NCI-H1436 (cell line): ENCODE data around the gene FIS1.

Experiments
- DNase-seq: peaks from one replicate; lab custom pipeline; 2025; lab: John Stamatoyannopoulos, UW

FIS1 gene

DNA sequence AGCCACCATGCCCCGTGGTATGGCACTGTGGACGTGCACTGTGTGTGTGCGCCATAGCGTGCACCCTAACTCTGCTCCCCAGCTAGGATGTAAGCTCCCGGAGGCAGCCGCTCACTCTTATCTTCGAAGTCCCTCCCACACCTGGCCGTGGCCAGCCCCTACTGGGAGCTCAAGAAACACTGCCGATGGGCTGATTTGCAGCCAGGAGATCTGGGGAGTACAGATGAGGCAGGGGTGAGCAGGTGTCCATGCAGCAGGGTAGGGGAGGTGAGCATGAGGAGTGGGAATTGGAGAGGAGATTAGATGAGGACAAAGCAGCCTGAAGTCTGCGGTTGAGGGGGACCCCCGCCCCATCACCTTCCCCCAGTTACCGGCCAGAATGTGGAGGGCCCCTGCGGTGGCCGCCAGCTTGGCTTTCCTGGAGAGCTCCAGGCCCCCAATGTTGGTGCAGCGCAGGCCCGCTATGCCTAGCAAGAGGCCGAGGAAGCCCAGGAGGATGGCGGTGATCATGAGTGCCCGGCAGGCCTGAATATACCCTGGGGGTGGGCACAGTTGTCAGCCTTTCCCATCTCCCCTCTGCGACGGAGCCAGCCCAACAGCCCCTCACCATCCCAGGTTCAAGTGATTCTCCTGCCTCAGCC is 10.9 kb downstream of the FIS1 start:
- no peak for DNase-seq

GRCh38 chr7:101232141-101232850 is 12.6 kb downstream of the FIS1 start:
- peak; percentile 34 for DNase-seq

DNA sequence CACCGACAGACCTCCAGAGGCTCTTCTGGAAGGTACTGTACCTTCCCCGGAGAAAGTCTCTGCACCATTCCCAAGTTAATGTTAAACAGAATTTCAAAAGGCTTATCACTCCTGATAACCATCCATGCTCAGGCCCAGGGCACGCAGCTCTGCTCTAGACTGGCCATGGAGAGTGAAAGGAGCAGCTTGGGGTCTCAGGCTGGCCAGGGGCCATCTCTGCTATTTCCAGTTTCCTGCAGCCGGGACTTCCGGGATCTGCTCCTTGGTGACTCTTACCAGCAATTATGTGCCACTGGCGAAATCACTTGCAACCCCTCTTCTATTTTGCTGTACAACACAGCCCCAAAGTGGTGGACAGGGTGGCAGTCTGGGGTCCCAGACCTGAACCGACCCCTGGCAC is 13.2 kb downstream of the FIS1 start:
- DNase-seq = no peak

DNA sequence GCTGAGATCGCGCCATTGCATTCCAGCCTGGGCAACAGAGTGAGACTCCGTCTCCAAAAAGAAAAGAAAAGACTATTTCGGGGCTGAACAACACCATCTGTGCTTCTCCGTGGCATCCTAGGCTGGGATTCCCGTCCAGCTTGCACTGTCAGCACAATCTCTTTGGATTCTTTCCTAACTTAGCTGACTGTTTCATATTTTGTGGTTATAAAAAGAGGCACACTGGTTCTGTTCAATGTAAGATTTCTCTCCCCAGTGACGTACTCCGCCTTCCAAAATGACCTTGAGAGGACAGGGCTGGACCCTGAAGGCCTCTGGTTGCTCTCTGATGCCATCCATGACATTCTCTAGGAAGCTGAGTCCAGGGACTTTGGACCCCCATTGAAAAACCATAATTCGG is 18.2 kb downstream of the FIS1 start:
- no peak for DNase-seq

DNA sequence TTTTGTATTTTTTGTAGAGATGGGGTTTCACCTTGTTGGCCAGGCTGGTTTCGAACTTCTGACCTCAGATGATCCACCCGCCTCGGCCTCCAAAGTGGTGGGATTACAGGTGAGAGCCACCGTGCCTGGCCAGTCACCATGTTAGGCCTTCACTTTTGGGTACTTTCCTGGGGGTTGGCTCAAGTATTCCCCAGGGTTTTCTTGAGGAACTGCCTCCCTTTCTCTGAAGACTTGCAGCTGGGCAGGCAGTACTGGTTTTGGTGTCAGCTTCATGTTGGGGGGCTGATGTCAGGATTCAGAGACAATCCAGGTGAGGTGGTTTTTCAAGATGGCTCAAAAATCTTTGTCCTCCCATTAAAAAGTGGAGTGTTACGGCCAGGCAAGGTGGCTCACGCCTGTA is 19.2 kb downstream of the FIS1 start:
- DNase-seq = no peak

GRCh38 chr7:101223528-101223927 is 21.4 kb downstream of the FIS1 start:
- DNase-seq = no peak

GRCh38 chr7:101222275-101222830 is 22.5 kb downstream of the FIS1 start:
- DNase-seq = no peak

- DNase-seq = no peak
Measured at GRCh38 chr7:101220295-101220694, 24.6 kb downstream of the FIS1 start.

- no peak for DNase-seq
Measured at GRCh38 chr7:101218236-101219125, 26.4 kb downstream of the FIS1 start.

DNA sequence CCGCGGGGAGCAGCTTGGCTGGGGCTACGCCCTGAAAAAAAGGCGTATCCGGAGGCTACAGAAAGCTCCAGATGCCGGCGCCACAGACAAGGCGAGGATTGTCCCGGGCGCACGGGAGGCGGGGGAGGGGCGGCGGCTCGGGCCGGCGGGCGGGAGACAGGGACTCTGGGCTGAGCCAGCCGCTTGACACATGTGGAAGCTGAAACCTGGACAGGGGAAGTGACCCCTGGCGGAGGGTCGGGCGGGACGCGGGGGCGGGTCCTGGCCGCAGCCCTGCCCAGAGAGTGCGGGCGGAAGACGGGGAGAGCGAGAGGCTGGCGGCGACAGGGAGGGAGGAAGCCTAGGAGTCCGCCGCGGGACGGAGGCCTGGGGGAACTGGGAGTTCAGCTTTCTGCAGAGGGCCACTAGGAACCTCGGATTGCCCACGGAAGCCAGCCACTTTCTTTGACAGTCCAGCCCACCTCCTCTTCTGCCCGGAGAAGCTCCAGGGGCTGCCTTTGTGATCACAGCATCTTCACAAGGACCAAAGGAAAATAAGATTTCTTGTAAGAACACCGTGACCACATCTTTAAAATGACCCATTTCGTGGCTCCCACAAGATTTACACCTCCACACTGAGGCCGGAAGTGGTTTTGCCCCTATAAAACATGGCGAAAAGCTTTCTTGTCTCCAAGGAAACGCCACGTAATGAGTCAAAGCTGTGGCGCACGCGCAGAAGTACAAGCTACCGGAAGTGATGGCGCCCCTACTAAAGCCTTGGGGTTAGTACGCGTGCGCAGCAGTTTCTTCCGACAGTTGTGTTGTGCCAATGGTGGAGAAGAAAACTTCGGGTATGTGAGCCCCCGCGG is 27.3 kb downstream of the FIS1 start, which contains the start of the genes PLOD3 and ZNHIT1:
TSS of gene PLOD3 (minus strand) at position 194 of the 848 bp plus-strand sequence. CDS start 307 bp downstream, outside the sequence.
TSS of gene ZNHIT1 (plus strand) at position 778 of the 848 bp plus-strand sequence. CDS start at position 809, 31 bp downstream.
- peak; percentile 97 for DNase-seq

DNA sequence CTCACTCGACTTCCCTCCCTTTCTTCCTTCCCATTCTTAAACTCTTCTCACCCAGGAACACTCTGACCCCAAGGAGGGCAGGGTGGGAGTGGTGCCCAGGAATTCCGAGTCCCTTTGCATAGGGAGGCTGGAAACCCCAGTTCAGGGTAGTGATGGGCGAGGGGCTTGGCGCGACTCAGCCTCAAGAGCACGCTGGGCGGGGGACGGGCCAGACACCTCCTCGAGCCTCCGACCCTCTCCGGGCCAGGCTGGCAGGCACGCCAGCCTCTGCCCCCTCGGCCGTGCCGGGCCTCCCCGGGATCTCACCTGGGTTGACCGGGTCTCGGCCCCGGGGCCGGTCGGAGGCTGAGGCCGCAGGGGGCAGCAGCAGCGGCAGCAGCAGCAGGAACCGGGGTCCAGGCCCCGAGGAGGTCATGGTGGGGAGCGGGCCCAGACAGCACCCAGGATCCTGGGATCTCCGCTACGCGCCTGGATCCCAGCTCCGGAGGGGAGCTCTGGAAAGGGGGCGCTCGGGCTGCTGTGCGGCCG is 28.0 kb downstream of the FIS1 start:
- no peak for DNase-seq

DNA sequence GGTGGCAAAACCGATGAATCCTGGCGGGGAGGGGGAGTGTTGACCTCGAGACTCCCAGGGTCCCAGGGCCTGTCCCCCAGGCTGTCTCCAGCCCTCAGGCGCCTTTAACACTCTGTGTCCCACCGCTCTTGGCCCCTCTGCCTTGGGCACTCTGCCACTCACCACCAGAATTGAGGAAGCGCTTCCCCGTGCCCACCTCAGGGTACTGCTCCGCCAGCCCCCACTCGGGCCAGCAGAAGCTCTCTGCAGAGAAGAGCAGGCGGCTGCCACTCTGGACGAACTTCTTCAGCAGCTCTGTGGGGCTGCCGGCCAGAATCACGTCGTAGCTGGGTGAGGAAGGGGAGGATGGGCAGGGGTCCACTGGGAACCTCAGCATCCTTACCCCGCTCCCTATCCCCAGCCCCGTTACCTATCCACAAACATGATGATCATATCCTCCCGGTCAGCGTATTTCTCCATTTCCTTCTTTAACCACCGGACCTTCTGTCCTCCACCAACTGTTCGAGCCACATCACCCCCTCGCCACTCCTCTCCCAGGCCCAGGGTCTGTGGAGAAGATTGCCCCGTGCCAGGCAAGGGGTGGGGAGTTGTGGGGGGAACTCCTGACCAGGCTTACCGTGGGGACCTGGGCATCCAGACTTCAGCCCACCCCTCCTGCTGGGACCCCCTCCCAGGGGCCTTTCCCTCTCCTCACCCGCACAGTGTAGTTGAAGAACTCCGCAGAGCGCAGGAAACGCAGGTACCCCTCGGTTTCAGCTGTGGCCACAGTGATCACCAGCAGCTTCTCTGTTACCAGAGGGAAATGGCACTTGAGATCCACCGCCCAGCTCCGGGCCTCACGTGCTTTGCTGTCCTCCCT is 28.7 kb downstream of the FIS1 start:
- no peak for DNase-seq

DNA sequence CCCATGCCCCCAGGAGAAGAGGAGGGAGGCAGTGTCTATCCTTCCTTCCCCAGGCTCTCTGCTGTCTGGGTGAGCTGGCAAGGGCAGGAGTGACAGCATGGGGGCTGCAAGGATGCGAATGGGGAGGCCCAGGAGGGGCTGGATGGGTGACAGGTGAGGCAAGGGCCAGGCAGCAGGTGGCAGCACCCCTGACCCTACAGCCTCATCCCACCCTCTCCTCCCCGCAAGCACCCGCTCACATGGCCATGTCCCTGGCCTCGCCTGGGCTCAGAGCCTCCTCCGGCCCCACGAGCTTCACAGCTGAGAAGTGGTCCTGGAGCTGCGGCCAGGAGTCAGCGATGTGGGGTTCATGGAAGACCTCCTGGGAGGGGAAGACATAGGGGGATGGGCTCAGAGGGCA is 32.9 kb downstream of the FIS1 start:
- DNase-seq = no peak

- no peak for DNase-seq
Measured at GRCh38 chr7:101211501-101211900, 33.4 kb downstream of the FIS1 start.

- no peak for DNase-seq
Measured at GRCh38 chr7:101210143-101210542, 34.7 kb downstream of the FIS1 start.

GRCh38 chr7:101208794-101209193 is 36.1 kb downstream of the FIS1 start:
- no peak for DNase-seq

DNA sequence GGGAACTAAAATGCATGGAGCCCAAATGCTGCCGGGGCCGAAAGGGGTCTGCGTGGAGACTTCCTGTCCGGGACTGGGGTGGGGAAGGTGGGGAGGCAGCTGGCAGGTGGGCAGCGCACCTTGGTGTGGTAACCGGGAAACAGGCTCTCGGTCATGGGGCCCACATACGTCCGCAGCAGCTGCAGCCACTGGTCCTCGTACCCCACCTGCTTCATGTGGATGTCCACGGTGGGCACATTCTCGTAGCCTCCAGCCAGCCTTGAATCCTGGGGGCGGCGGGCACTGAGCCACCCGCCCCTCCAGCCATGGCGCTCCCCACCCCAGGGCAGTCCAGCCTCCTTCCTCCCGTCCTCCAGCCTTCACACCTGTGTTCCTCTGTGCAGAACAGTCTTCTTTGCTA is 37.4 kb downstream of the FIS1 start:
- no peak for DNase-seq

GRCh38 chr7:101206665-101207042 is 38.2 kb downstream of the FIS1 start:
- no peak for DNase-seq

- no peak for DNase-seq
Measured at GRCh38 chr7:101205901-101206664, 38.8 kb downstream of the FIS1 start.
